ENCODE results near the gene FITM1. TPM values are rescaled to one million over a fixed set of nuclear protein-coding genes. Genes with fewer than 3 reads are reported as not detected.
A peak's percentile ranks its signal among the peaks of the same experiment; 100 is the strongest.

Gene FITM1
- total RNA-seq, 1 donor from 2014 or later, result 0.53 TPM

GRCh38 chr14:24089890-24090289, 40.6 kb upstream of the FITM1 start:
- TF ChIP-seq CTCF (conservative IDR thresholded peaks at IDR 0.05), result no peak
- Mint-ChIP-seq H3K36me3 (no peaks in the 10 kb centered on the region), H3K4me1 (ENCODE audit: unreplicated experiment) (peaks cover 19% of the 10 kb centered on the region), H3K4me3 (no peak overlapping the region), H3K27ac (no peak overlapping the region), H3K9me3 (no peaks in the 10 kb centered on the region), H3K27me3 (peaks cover 8% of the 10 kb centered on the region)
- no peak for DNase-seq (ENCODE audit: extremely low spot score, unreplicated experiment)

- DNase-seq (ENCODE audit: extremely low spot score, unreplicated experiment), result no peak
- Mint-ChIP-seq H3K27ac (peak overlapping the region; percentile 78), H3K4me3 (peak overlapping the region; percentile 95), H3K27me3 (peaks cover under 1% of the 10 kb centered on the region), H3K4me1 (ENCODE audit: unreplicated experiment) (peaks cover 30% of the 10 kb centered on the region), H3K36me3 (peaks cover 5% of the 10 kb centered on the region), H3K9me3 (no peaks in the 10 kb centered on the region)
- no peak for TF ChIP-seq CTCF (conservative IDR thresholded peaks at IDR 0.05)
These were observed 38.4 kb upstream of the FITM1 start for GRCh38 chr14:24092110-24092504.

- no peaks in the 10 kb centered on the region for H3K9me3 Mint-ChIP-seq
- H3K4me1 Mint-ChIP-seq (ENCODE audit: unreplicated experiment), result peaks cover 30% of the 10 kb centered on the region
- no peaks in the 10 kb centered on the region for H3K27me3 Mint-ChIP-seq
- peak overlapping the region; percentile 95 for H3K4me3 Mint-ChIP-seq
- H3K36me3 Mint-ChIP-seq, result peaks cover 5% of the 10 kb centered on the region
- H3K27ac Mint-ChIP-seq, result peak overlapping the region; percentile 78
- no peak for DNase-seq (ENCODE audit: extremely low spot score, unreplicated experiment)
- TF ChIP-seq CTCF (conservative IDR thresholded peaks at IDR 0.05), result no peak
These were observed 37.8 kb upstream of the FITM1 start for GRCh38 chr14:24092505-24093206.

- no peak for DNase-seq (ENCODE audit: extremely low spot score, unreplicated experiment)
- peaks cover 30% of the 10 kb centered on the region for H3K4me1 Mint-ChIP-seq (ENCODE audit: unreplicated experiment)
- peak overlapping the region; percentile 78 for H3K27ac Mint-ChIP-seq
- H3K4me3 Mint-ChIP-seq, result peak overlapping the region; percentile 95
- H3K36me3 Mint-ChIP-seq, result peaks cover 5% of the 10 kb centered on the region
- no peaks in the 10 kb centered on the region for H3K9me3 Mint-ChIP-seq
- no peak for TF ChIP-seq CTCF (conservative IDR thresholded peaks at IDR 0.05)
- H3K27me3 Mint-ChIP-seq, result no peaks in the 10 kb centered on the region
These were observed 37.1 kb upstream of the FITM1 start for GRCh38 chr14:24093207-24093900.

- H3K4me1 Mint-ChIP-seq (ENCODE audit: unreplicated experiment), result peaks cover 30% of the 10 kb centered on the region
- no peaks in the 10 kb centered on the region for H3K9me3 Mint-ChIP-seq
- peak within 1 kb of the TSS; percentile 95 for H3K4me3 Mint-ChIP-seq
- TF ChIP-seq CTCF (conservative IDR thresholded peaks at IDR 0.05), result no peak
- H3K36me3 Mint-ChIP-seq, result peaks cover 5% of the 10 kb centered on the region
- H3K27ac Mint-ChIP-seq, result peak within 1 kb of the TSS; percentile 86
- peak; percentile 86 for DNase-seq (ENCODE audit: extremely low spot score, unreplicated experiment)
- H3K27me3 Mint-ChIP-seq, result no peaks in the 10 kb centered on the region
These were observed 36.3 kb upstream of the FITM1 start, which contains the start of gene PCK2 for GRCh38 chr14:24093901-24094840. PCK2 (plus strand) TSS chr14:24094311; CDS start chr14:24094406, 95 bp downstream.

All from type B pancreatic cell (in vitro differentiated cells).